HepG2 (cell line): ENCODE measurements around the gene ZNF446. TPM values are rescaled to one million over a fixed set of nuclear protein-coding genes. Genes with fewer than 3 reads are reported as not detected.

Experiments
- CTCF ChIP-seq: sonication (generic); formaldehyde crosslinking; IDR thresholded peaks from 2 replicates; pipeline ENCODE4 v1.5.0; 2020; ENCODE audit warnings: mild to moderate bottlenecking, missing genetic modification reagents, moderate library complexity
- EED ChIP-seq: sonication (generic); formaldehyde crosslinking; IDR thresholded peaks from 2 replicates; pipeline ENCODE4 v1.5.0; 2020; ENCODE audit warnings: mild to moderate bottlenecking, missing genetic modification reagents
- ELF3 ChIP-seq: IDR thresholded peaks from 2 replicates; pipeline ENCODE4 v1.6.1; 2016; ENCODE audit warnings: missing genetic modification reagents, missing compliant biosample characterization
- GATA4 ChIP-seq: sonication (generic); IDR thresholded peaks from 2 replicates; pipeline ENCODE4 v1.6.1; 2016; ENCODE audit warnings: antibody characterized with exemption, low read depth, borderline replicate concordance
- HNF4A ChIP-seq: sonication (generic); formaldehyde crosslinking; IDR thresholded peaks from 2 replicates; pipeline ENCODE4 v1.4.0; 2020; ENCODE audit warnings: missing genetic modification reagents
- KDM5B ChIP-seq: sonication (generic); formaldehyde crosslinking; IDR thresholded peaks from 2 replicates; pipeline ENCODE4 v1.4.0; 2020; ENCODE audit warnings: missing genetic modification reagents, mild to moderate bottlenecking, borderline replicate concordance
- MATR3 ChIP-seq: sonication (generic); formaldehyde crosslinking; IDR thresholded peaks from 2 replicates; pipeline ENCODE4 v1.4.0; 2020; ENCODE audit warnings: missing genetic modification reagents
- TFDP2 ChIP-seq: sonication (generic); formaldehyde crosslinking; IDR thresholded peaks from 2 replicates; pipeline ENCODE4 v1.4.0; 2020; ENCODE audit warnings: missing genetic modification reagents
- ZBTB40 ChIP-seq, 2 experiments: fragments of 450-650 bp in 1 of 2; sonication (generic) in 1 of 2; formaldehyde crosslinking in 1 of 2; IDR thresholded peaks; 2 replicates each; pipeline versions ENCODE4 v1.6.1 to v1.8.0; 2016 to 2022; ENCODE audit warnings: antibody characterized with exemption in 1 of 2, mild to moderate bottlenecking in 1 of 2, missing genetic modification reagents in 1 of 2
- ZFP91 ChIP-seq: sonication (generic); formaldehyde crosslinking; IDR thresholded peaks from 2 replicates; pipeline ENCODE4 v1.9.0; 2022; ENCODE audit warnings: missing genetic modification reagents, mild to moderate bottlenecking, borderline replicate concordance
- ZKSCAN8 ChIP-seq: IDR thresholded peaks from 2 replicates; pipeline ENCODE4 v1.6.1; 2016; ENCODE audit warnings: borderline replicate concordance, missing genetic modification reagents, missing compliant biosample characterization
- ZNF274 ChIP-seq: sonication (generic); formaldehyde crosslinking; IDR thresholded peaks from 2 replicates; pipeline ENCODE4 v1.5.1; 2020; ENCODE audit warnings: mild to moderate bottlenecking, missing genetic modification reagents
- ZNF441 ChIP-seq: sonication (generic); formaldehyde crosslinking; IDR thresholded peaks from 2 replicates; pipeline ENCODE4 v1.7.0; 2021; ENCODE audit warnings: missing genetic modification reagents, borderline replicate concordance
- ZNF496 ChIP-seq: sonication (generic); formaldehyde crosslinking; IDR thresholded peaks from 2 replicates; pipeline ENCODE4 v1.8.1; 2023; ENCODE audit warnings: mild to moderate bottlenecking, moderate library complexity, missing genetic modification reagents; ENCODE audit not compliant: insufficient replicate concordance
- polyA plus RNA-seq, 8 experiments: library from polyadenylated mRNA; depleted of rRNA in 3 of 8; stranded (reverse) in 7 of 8; unstranded in 1 of 8; fragments of >200 nt; fragmentation: Illumina TruSeq in 4 of 8; extraction: Trizol in 4 of 8; gene quantifications; 2 replicates each; pipeline versions ENCODE4 v1.2.1 to v1.2.3, GENCODE V29; 2011 to 2016; ENCODE audit warnings: low read depth in 4 of 8, missing spikeins in 1 of 8, mixed read lengths in 1 of 8; ENCODE audit not compliant: insufficient read depth in 1 of 8
- total RNA-seq, 5 experiments: library from RNA; depleted of rRNA; stranded (reverse); fragments of >200 nt; fragmentation: Illumina TruSeq; extraction: Trizol; gene quantifications; 2 replicates each; pipeline ENCODE4 v1.2.3, GENCODE V29; 2016; ENCODE audit warnings: low read depth in 1 of 5

ZNF446 gene
- total and polyA plus RNA-seq, 2 of the 13 experiments (the other 11 are each of a cell fraction or from before 2014, with no cell fraction given), result 3.0 to 3.6 TPM

- TF ChIP-seq ZBTB40 (IDR thresholded peaks at IDR 0.05) (peak; percentile 96), ZBTB40 (CRISPR knock-in tag; IDR thresholded peaks at IDR 0.05) (no peak), ZNF496 (CRISPR knock-in tag) (no peak), GATA4 (no peak), HNF4A (no peak), TFDP2 (CRISPR knock-in tag) (peak; percentile 73; the same call in 1 of the 2 replicates), ZNF274 (CRISPR knock-in tag) (peak; percentile 17; the same call in 1 of the 2 replicates), ZNF441 (peak; percentile 86), ZKSCAN8 (no peak), EED (no peak), CTCF (CRISPR knock-in tag) (peak; percentile 67), ELF3 (peak; percentile 88), MATR3 (CRISPR knock-in tag) (no peak), ZFP91 (CRISPR knock-in tag) (peak; percentile 87), KDM5B (no peak; the same call in 1 of the 2 replicates)
Observed at GRCh38 chr19:58499021-58499927, 23.1 kb downstream of the ZNF446 start (continued).
